ENCODE measurements around the gene CALHM4.

DNA sequence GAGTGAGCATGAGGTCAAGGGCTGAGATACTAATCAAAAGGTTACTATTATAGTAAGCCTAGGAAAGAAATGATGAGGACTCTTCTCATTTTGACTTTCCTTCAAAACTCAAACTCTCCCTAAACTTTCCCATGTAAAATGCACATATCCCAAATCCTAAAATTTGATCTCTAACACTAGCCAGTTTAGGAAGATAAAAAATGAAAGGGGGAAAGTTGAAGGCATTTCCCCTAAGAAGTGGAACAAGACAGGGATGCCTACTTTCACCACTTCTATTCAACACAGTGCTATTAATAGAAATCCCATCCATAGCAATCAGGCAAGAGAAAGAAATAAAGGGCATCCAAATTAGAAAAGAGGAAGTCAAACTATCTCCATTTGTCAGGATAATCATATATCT, 45.0 kb upstream of the CALHM4 start:
- TF ChIP-seq BHLHE40 (IDR thresholded peaks at IDR 0.05; ENCODE audit: borderline replicate concordance), result no peak
- TF ChIP-seq HDGF (IDR thresholded peaks at IDR 0.05; ENCODE audit: borderline replicate concordance), result no peak
- TF ChIP-seq ELF4 (IDR thresholded peaks at IDR 0.05), result no peak

Measured in HEK293T (cell line).